HepG2 (cell line): Measurements from ENCODE around the gene GJD3. TPM values are rescaled to one million over a fixed set of nuclear protein-coding genes. Genes with fewer than 3 reads are reported as not detected.

ENCODE experiments used
- BRF2 ChIP-seq: sonication (generic); formaldehyde crosslinking; IDR thresholded peaks from 2 replicates; pipeline ENCODE4 v1.8.1; 2022; ENCODE audit warnings: mild to moderate bottlenecking, missing genetic modification reagents
- CHCHD3 ChIP-seq: sonication (generic); formaldehyde crosslinking; IDR thresholded peaks from 2 replicates; pipeline ENCODE4 v1.8.0; 2022; ENCODE audit warnings: mild to moderate bottlenecking, missing genetic modification reagents, moderate library complexity
- DRAP1 ChIP-seq: IDR thresholded peaks from 2 replicates; pipeline ENCODE4 v1.6.1; 2016; ENCODE audit warnings: missing genetic modification reagents, missing compliant biosample characterization
- NR2C2 ChIP-seq: sonication (generic); formaldehyde crosslinking; IDR thresholded peaks from 2 replicates; pipeline ENCODE4 v1.4.0; 2020; ENCODE audit warnings: missing genetic modification reagents, mild to moderate bottlenecking, moderate library complexity, borderline replicate concordance
- RAD21 ChIP-seq: fragments of 450-650 bp; formaldehyde crosslinking; IDR thresholded peaks from 2 replicates; pipeline ENCODE4 v1.5.0; 2020; ENCODE audit warnings: mild to moderate bottlenecking
- RFX5 ChIP-seq: IDR thresholded peaks from 2 replicates; pipeline ENCODE4 v1.6.1; 2011; ENCODE audit warnings: low read depth, low read length, improper control_type of control experiment
- ZNF674 ChIP-seq: sonication (generic); formaldehyde crosslinking; IDR thresholded peaks from 2 replicates; pipeline ENCODE4 v1.5.0; 2020; ENCODE audit warnings: low read depth, mild to moderate bottlenecking, missing genetic modification reagents
- ZNF780A ChIP-seq: sonication (generic); formaldehyde crosslinking; IDR thresholded peaks from 2 replicates; pipeline ENCODE4 v1.8.0; 2022; ENCODE audit warnings: mild to moderate bottlenecking, missing genetic modification reagents, moderate library complexity
- polyA plus RNA-seq, 8 experiments: library from polyadenylated mRNA; depleted of rRNA in 3 of 8; stranded (reverse) in 7 of 8; unstranded in 1 of 8; fragments of >200 nt; fragmentation: Illumina TruSeq in 4 of 8; extraction: Trizol in 4 of 8; gene quantifications; 2 replicates each; pipeline versions ENCODE4 v1.2.1 to v1.2.3, GENCODE V29; 2011 to 2016; ENCODE audit warnings: low read depth in 4 of 8, missing spikeins in 1 of 8, mixed read lengths in 1 of 8; ENCODE audit not compliant: insufficient read depth in 1 of 8
- total RNA-seq, 5 experiments: library from RNA; depleted of rRNA; stranded (reverse); fragments of >200 nt; fragmentation: Illumina TruSeq; extraction: Trizol; gene quantifications; 2 replicates each; pipeline ENCODE4 v1.2.3, GENCODE V29; 2016; ENCODE audit warnings: low read depth in 1 of 5
- TF ChIP-seq, protein P1 (sequence below): sonication (generic); formaldehyde crosslinking; IDR thresholded peaks from 2 replicates; pipeline ENCODE4 v1.5.0; 2020; ENCODE audit warnings: mild to moderate bottlenecking, missing genetic modification reagents
- TF ChIP-seq, protein P2 (sequence below): sonication (generic); formaldehyde crosslinking; IDR thresholded peaks from 2 replicates; pipeline ENCODE4 v1.9.0; 2022; ENCODE audit warnings: missing genetic modification reagents, mild to moderate bottlenecking, borderline replicate concordance
- TF ChIP-seq, protein P3 (sequence below): sonication (generic); formaldehyde crosslinking; IDR thresholded peaks from 2 replicates; pipeline ENCODE4 v1.8.0; 2022; ENCODE audit warnings: missing genetic modification reagents, mild to moderate bottlenecking, borderline replicate concordance
- TF ChIP-seq, protein P4 (sequence below): sonication (generic); formaldehyde crosslinking; IDR thresholded peaks from 2 replicates; pipeline ENCODE4 v1.4.0; 2020; ENCODE audit warnings: missing genetic modification reagents, borderline replicate concordance
- TF ChIP-seq, protein P5 (sequence below): sonication (generic); formaldehyde crosslinking; IDR thresholded peaks from 2 replicates; pipeline ENCODE4 v1.4.0; 2020; ENCODE audit warnings: missing genetic modification reagents; ENCODE audit errors: not compliant biosample characterization
- TF ChIP-seq, protein P6 (sequence below): IDR thresholded peaks from 2 replicates; pipeline ENCODE4 v1.6.1; 2016; ENCODE audit warnings: low read depth

GJD3 gene
- total and polyA plus RNA-seq, 2 of the 13 experiments (the other 11 are each of a cell fraction or from before 2014, with no cell fraction given) = not detected

GRCh38 chr17:40341808-40342503 lies 22.6 kb downstream of the GJD3 start (continued):
- TF ChIP-seq, protein P1, sequence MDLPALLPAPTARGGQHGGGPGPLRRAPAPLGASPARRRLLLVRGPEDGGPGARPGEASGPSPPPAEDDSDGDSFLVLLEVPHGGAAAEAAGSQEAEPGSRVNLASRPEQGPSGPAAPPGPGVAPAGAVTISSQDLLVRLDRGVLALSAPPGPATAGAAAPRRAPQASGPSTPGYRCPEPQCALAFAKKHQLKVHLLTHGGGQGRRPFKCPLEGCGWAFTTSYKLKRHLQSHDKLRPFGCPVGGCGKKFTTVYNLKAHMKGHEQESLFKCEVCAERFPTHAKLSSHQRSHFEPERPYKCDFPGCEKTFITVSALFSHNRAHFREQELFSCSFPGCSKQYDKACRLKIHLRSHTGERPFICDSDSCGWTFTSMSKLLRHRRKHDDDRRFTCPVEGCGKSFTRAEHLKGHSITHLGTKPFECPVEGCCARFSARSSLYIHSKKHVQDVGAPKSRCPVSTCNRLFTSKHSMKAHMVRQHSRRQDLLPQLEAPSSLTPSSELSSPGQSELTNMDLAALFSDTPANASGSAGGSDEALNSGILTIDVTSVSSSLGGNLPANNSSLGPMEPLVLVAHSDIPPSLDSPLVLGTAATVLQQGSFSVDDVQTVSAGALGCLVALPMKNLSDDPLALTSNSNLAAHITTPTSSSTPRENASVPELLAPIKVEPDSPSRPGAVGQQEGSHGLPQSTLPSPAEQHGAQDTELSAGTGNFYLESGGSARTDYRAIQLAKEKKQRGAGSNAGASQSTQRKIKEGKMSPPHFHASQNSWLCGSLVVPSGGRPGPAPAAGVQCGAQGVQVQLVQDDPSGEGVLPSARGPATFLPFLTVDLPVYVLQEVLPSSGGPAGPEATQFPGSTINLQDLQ (CRISPR knock-in tag) = no peak; the same call in 1 of the 2 replicates
- peak; percentile 82 for TF ChIP-seq DRAP1 (CRISPR knock-in tag)
- TF ChIP-seq ZNF780A (CRISPR knock-in tag) = no peak
- TF ChIP-seq, protein P2, sequence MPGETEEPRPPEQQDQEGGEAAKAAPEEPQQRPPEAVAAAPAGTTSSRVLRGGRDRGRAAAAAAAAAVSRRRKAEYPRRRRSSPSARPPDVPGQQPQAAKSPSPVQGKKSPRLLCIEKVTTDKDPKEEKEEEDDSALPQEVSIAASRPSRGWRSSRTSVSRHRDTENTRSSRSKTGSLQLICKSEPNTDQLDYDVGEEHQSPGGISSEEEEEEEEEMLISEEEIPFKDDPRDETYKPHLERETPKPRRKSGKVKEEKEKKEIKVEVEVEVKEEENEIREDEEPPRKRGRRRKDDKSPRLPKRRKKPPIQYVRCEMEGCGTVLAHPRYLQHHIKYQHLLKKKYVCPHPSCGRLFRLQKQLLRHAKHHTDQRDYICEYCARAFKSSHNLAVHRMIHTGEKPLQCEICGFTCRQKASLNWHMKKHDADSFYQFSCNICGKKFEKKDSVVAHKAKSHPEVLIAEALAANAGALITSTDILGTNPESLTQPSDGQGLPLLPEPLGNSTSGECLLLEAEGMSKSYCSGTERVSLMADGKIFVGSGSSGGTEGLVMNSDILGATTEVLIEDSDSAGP (CRISPR knock-in tag) = peak; percentile 80; the same call in 1 of the 2 replicates
- TF ChIP-seq CHCHD3 = no peak
- TF ChIP-seq, protein P3, sequence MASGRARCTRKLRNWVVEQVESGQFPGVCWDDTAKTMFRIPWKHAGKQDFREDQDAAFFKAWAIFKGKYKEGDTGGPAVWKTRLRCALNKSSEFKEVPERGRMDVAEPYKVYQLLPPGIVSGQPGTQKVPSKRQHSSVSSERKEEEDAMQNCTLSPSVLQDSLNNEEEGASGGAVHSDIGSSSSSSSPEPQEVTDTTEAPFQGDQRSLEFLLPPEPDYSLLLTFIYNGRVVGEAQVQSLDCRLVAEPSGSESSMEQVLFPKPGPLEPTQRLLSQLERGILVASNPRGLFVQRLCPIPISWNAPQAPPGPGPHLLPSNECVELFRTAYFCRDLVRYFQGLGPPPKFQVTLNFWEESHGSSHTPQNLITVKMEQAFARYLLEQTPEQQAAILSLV = no peak
- TF ChIP-seq, protein P4, sequence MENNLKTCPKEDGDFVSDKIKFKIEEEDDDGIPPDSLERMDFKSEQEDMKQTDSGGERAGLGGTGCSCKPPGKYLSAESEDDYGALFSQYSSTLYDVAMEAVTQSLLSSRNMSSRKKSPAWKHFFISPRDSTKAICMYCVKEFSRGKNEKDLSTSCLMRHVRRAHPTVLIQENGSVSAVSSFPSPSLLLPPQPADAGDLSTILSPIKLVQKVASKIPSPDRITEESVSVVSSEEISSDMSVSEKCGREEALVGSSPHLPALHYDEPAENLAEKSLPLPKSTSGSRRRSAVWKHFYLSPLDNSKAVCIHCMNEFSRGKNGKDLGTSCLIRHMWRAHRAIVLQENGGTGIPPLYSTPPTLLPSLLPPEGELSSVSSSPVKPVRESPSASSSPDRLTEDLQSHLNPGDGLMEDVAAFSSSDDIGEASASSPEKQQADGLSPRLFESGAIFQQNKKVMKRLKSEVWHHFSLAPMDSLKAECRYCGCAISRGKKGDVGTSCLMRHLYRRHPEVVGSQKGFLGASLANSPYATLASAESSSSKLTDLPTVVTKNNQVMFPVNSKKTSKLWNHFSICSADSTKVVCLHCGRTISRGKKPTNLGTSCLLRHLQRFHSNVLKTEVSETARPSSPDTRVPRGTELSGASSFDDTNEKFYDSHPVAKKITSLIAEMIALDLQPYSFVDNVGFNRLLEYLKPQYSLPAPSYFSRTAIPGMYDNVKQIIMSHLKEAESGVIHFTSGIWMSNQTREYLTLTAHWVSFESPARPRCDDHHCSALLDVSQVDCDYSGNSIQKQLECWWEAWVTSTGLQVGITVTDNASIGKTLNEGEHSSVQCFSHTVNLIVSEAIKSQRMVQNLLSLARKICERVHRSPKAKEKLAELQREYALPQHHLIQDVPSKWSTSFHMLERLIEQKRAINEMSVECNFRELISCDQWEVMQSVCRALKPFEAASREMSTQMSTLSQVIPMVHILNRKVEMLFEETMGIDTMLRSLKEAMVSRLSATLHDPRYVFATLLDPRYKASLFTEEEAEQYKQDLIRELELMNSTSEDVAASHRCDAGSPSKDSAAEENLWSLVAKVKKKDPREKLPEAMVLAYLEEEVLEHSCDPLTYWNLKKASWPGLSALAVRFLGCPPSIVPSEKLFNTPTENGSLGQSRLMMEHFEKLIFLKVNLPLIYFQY (CRISPR knock-in tag) = no peak
- TF ChIP-seq, protein P5, sequence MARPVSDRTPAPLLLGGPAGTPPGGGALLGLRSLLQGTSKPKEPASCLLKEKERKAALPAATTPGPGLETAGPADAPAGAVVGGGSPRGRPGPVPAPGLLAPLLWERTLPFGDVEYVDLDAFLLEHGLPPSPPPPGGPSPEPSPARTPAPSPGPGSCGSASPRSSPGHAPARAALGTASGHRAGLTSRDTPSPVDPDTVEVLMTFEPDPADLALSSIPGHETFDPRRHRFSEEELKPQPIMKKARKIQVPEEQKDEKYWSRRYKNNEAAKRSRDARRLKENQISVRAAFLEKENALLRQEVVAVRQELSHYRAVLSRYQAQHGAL (CRISPR knock-in tag) = no peak
- TF ChIP-seq RFX5 = no peak
- TF ChIP-seq, protein P6, sequence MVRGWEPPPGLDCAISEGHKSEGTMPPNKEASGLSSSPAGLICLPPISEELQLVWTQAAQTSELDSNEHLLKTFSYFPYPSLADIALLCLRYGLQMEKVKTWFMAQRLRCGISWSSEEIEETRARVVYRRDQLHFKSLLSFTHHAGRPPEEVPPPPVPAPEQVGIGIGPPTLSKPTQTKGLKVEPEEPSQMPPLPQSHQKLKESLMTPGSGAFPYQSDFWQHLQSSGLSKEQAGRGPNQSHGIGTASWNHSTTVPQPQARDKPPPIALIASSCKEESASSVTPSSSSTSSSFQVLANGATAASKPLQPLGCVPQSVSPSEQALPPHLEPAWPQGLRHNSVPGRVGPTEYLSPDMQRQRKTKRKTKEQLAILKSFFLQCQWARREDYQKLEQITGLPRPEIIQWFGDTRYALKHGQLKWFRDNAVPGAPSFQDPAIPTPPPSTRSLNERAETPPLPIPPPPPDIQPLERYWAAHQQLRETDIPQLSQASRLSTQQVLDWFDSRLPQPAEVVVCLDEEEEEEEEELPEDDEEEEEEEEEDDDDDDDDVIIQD (CRISPR knock-in tag) = no peak
- no peak for TF ChIP-seq BRF2 (CRISPR knock-in tag)
- no peak for TF ChIP-seq ZNF674 (CRISPR knock-in tag)
- TF ChIP-seq RAD21 (CRISPR knock-in tag) = no peak
- peak; percentile 11; the same call in 1 of the 2 replicates for TF ChIP-seq NR2C2
